HL-60 (cell line): Measurements from ENCODE around the gene TSNAXIP1.

Experiments used
- DNase-seq, 2 experiments: peaks; one replicate each; pipeline ENCODE4 v3.0.0-alpha.2; 2010 to 2020; ENCODE audit warnings: low read depth in 1 of 2, low spot score in 1 of 2
- H3K27ac ChIP-seq: fragments of 250-450 bp; sonication (Bioruptor Pico); replicated peaks from 2 replicates; pipeline ENCODE4 v1.5.1; 2020; ENCODE audit warnings: mild to moderate bottlenecking, moderate library complexity
- H3K27me3 ChIP-seq: fragments of 250-450 bp; sonication (Bioruptor Pico); 2 replicates; pipeline ENCODE4 v1.5.1; 2021; ENCODE audit warnings: mild to moderate bottlenecking, moderate library complexity; ENCODE audit not compliant: insufficient read depth, poor library complexity, severe bottlenecking
- H3K4me3 ChIP-seq: replicated peaks from 2 replicates; pipeline ENCODE4 v1.5.1; 2011; ENCODE audit warnings: mild to moderate bottlenecking, control low read depth, low read length; ENCODE audit not compliant: insufficient read depth
- CTCF ChIP-seq: IDR thresholded peaks from one replicate; pipeline ENCODE4 v1.5.1; 2011; ENCODE audit warnings: low read length, control low read depth, inconsistent platforms; ENCODE audit not compliant: insufficient read depth
- GABPA ChIP-seq: IDR thresholded peaks from 2 replicates; pipeline ENCODE4 v1.6.1; 2012; ENCODE audit warnings: low read depth
- POLR2AphosphoS5 ChIP-seq: IDR thresholded peaks from 2 replicates; pipeline ENCODE4 v1.6.1; 2012; ENCODE audit warnings: low read depth
- REST ChIP-seq: IDR thresholded peaks from 2 replicates; pipeline ENCODE4 v1.6.1; 2012; ENCODE audit warnings: low read depth; ENCODE audit not compliant: insufficient replicate concordance
- SPI1 ChIP-seq: IDR thresholded peaks from 2 replicates; pipeline ENCODE4 v1.6.1; 2012; ENCODE audit warnings: low read depth, mild to moderate bottlenecking, borderline replicate concordance

TSNAXIP1 gene

GRCh38 chr16:67780847-67781564 lies 25.7 kb upstream of the TSNAXIP1 start:
- Histone ChIP-seq H3K27me3 (no peaks in the 10 kb centered on the region), H3K27ac (peak overlapping the region; percentile 66), H3K4me3 (no peak overlapping the region)
- no peak for DNase-seq
- no peak for TF ChIP-seq CTCF
- TF ChIP-seq POLR2AphosphoS5: no peak
- TF ChIP-seq REST: no peak
- no peak for TF ChIP-seq SPI1
- TF ChIP-seq GABPA: no peak

GRCh38 chr16:67781565-67781921 lies 25.1 kb upstream of the TSNAXIP1 start:
- no peaks in the 10 kb centered on the region for H3K27me3 ChIP-seq
- peak overlapping the region; percentile 66 for H3K27ac ChIP-seq
- DNase-seq: peak in 1 of 2 experiments; percentile 82
- TF ChIP-seq GABPA (no peak), POLR2AphosphoS5 (peak; percentile 53; the same call in 1 of the 2 replicates), REST (no peak), SPI1 (peak; percentile 22; the same call in 1 of the 2 replicates)
- H3K4me3 ChIP-seq: no peak overlapping the region

- TF ChIP-seq POLR2AphosphoS5 (no peak), REST (no peak), SPI1 (no peak), GABPA (no peak), CTCF (no peak)
- H3K27ac ChIP-seq: no peak overlapping the region
- no peak for DNase-seq
- H3K4me3 ChIP-seq: no peak overlapping the region
- no peaks in the 10 kb centered on the region for H3K27me3 ChIP-seq
Observed at GRCh38 chr16:67782567-67783352, 23.9 kb upstream of the TSNAXIP1 start.
